GM19463 (cell line): ENCODE results near the gene CHMP1B.
"Not testable (repeated sequence)": the region's sequence is repeated elsewhere in the genome, so short reads cannot be mapped to it uniquely, and the experiment has no call there.

Experiments
- ATAC-seq: cut with Tn5 transposase; IDR thresholded peaks from one replicate; pipeline ENCODE4 v1.9.1; 2021; ENCODE audit warnings: mild to moderate bottlenecking, moderate library complexity; ENCODE audit not compliant: unreplicated experiment

Gene CHMP1B

DNA sequence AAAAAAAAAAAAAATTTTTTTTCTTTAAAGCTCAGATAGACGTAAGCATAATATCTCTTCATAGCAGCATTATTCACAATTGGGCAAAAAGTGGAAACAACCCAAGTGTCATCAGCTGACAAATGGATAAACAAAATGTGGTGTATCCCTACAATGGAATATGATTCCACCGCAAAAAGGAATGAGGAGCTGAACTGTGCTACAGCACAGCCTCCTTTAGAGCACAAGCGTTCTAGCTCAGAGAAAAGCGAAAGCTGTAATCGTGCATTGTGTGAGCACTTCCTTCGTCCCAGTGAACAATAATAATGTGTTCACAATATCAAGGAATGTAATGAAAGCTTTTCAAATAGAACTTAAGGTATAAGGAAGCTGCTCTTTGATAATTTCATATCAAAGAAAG, 11.7 kb upstream of the CHMP1B start:
- no peak for ATAC-seq

DNA sequence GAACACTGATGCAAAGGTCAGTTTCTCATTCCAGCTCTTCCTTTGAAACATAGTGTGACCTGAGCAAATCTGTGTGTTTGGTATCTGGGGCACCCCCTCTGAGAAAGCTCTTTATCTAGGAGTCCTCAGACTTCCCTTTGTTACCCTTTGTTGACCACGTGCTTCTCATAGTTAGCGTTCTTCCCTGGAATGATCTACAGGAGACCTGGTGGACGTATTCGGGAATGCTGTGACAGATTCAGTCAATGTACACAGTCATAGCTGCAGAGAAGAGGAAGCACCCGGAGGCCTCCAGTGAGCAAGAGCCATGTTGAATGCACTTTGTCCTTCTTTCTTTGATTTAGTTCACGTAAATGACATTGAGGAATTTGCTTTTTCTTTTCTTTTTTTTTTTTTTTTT, 10.7 kb upstream of the CHMP1B start:
- no peak for ATAC-seq

DNA sequence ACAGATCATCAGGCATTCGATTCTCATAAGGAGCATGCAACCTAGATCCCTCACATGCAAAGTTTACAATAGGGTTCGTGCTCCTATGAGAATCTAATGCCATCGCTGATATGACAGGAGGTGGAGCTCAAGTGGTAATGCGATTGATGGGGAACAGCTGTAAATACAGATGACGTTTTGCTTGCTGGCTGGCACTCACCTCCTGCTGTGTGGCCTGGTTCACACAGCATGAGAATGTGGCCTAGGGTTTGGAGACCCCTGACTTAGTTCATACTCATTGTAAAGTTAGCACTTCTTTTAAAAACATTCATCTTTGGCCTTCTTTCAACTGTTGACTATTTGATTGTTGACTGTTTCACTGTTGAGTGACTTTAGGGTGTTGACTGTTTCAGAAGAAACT, 8.7 kb upstream of the CHMP1B start:
- ATAC-seq = no peak

DNA sequence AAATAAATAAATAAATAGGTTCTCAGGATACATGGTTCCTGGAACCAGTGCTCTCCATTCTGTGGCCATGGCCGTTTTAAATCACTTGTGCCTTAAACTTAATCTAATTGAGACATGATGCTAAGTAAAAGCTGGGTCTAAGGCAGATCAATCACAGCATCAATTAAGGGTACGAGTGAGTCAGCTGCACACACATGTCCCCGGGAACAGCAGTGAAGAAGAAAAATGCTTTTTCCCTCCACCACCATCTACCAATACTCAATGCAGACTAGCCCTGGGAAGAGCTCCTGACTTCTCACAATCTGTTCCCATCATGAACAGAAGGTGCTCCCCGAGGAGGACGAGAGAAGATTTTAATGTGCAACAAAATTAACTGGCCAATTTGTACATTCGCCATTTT, 6.8 kb upstream of the CHMP1B start:
- no peak for ATAC-seq

DNA sequence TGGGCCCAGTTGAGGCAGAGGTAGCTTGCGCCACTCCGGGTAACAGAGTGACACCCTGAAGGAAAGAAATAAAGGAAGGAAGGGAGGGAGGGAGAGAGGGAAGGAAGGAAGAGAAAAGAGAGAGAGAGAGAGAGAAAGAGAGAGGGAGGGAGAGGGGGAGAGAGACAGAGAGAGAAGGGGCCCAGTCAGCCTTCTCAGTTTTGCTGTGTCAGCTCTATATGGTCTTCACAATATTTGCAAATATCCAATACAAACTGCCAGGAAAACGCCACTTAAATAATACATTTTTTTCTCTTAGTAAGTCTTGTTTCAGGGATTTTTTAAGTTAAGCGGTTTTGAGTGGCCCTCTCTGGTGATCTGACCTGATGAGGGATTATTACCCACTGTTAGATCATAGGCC, 5.6 kb upstream of the CHMP1B start:
- no peak for ATAC-seq

DNA sequence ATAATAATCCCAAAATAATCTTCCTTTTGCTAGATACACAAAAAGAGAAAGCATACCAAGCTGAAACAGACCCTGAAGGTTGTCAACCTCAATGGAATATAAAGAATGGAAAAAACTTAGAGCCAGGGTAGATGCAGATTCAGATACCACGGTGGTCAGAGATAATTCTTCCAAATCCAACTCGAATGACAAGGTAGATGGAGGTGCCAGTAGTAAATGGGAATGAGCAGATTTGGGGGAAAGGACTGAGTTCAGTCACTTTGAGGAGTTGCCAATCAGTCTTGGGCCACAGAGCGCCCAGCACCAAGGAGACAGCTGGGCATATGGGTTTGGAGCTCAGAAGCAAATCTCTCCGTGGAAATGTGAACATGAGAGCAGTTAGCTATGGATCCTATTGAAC, 3.4 kb upstream of the CHMP1B start:
- ATAC-seq = no peak

DNA sequence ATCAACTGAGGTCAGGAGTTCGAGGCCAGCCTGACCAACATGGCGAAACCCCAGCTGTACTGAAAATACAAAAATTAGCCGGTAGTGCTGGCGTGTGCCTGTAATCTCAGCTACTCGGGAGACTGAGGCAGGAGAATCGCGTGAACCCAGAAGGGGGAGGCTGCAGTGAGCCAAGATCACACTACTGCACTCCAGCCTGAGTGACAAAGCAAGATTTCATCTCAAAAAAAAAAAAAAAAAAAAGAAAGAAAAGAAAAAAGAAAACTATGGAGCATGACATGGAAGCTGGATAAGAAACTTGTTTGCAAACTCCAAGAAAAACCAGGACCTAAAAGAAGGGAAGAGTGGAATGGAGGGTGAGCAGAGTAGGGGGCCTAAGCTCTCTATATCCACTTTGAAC, 1.9 kb upstream of the CHMP1B start:
- no peak for ATAC-seq

DNA sequence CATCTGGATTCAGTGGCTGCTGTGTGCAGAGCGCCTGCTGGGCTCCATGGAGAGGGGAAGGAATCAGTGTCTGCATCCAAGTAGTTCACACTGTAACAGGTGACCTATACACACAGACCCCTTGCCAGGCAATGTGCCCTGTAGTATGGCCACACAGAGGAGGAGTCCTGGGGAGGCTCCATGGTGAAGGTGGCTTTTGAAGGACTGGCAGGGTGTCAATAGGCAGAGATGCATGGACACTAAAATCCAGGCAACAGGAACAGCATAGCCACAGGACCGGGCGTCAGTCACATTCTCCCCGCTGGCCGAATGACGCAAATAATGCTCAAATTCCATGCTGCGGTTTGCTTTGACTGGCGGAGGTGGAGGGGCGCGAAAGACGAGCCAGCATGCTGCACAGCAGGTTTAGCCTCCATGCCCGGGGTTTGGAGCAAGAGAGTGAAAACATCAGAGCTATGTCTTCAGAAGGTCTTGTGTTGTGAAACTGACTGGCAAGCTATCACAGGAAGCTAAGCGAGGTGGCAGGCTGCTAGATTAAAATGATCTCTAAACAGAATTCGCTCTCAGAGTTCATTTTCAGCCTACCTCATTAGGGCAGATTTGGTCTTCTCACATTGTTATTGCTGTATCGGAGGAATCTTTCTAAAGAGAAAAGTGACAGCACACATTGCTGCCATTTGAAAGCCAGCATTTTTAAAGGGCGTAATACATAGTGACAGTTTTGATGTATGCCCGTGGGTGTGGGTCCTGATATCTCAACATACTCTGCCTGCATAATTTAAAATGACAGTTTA, 1.2 kb upstream of the CHMP1B start:
- no peak for ATAC-seq

DNA sequence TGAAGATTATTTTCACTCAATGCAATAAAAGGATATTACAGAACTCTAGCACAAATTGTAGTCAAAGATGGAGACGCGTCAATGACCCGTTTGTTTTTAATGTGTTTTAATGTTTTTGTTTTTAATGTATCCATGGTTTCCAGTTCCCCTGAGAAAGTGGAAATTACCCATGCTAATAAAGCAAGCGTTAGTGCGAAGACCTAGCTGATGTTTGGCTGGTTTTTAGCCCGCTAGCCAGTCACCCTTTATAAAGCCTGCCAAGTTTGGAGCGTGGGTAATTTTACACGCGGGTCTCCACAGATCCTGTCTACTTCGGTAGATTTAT, 430 bp upstream of the CHMP1B start:
- peak; percentile 26 for ATAC-seq

DNA sequence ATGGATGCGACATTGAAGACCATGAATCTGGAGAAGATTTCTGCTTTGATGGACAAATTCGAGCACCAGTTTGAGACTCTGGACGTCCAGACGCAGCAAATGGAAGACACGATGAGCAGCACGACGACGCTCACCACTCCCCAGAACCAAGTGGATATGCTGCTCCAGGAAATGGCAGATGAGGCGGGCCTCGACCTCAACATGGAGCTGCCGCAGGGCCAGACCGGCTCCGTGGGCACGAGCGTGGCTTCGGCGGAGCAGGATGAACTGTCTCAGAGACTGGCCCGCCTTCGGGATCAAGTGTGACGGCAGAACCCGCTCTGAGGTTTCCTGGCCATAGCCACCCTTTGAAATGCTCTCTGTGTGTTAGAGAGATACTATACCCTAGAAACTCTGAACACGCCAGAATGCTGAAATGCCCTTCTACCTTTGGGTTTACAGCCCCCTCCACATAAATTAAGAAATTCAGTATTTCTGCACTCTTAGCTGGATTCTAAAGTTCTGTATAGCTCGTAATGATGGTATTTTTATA, 659 bp downstream of the CHMP1B start:
- no peak for ATAC-seq

DNA sequence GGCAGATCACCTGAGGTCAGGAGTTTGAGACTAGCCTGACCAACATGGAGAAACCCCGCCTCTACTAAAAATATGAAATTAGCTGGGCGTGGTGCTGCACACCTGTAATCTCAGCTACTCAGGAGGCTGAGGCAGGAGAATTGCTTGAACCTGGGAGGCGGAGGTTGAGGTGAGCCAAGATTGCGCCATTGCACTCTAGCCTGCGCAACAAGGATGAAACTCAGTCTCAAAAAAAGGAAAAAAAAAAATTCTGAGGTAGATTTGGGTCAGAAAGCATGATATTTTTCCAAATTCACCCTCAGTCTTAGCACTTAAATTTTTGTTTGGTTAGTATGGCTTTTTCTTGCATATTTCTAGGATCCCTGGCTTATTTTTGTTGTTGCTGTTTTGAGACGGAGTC, 3.3 kb downstream of the CHMP1B start:
- not testable (repeated sequence) for ATAC-seq

DNA sequence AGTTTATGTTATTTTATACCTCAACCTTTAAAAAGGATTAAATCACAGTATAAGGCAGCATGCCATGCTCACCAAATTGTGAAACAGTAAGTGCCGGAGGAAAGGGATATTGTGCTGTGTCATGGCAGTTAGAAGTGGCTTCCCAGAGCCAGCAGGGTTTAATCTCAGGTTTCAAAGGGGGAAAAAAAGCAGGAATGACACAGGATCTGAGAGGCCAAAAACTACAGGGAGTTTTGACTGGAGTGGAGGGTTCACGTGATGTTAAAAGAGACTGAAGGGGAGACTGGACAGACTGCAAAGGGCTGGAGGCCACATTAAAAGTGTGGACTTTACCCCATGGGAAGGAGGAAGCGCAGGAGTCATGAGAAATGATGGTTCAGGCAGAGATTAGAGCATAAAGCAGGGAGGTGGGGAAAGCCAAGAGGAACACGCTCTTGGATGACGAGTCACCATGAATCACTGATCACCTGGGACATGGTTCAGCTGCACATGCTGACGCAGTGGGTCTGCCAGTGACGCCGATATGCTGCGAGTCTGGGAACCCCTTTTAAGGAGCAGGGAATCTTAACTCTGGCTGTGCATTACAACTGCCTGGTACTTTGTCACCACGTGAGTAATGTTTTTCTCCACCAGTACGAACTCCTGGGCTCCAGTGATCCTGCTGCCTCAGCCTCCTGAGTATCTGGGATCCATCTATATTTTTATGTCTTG, 6.1 kb downstream of the CHMP1B start:
- ATAC-seq = no peak

DNA sequence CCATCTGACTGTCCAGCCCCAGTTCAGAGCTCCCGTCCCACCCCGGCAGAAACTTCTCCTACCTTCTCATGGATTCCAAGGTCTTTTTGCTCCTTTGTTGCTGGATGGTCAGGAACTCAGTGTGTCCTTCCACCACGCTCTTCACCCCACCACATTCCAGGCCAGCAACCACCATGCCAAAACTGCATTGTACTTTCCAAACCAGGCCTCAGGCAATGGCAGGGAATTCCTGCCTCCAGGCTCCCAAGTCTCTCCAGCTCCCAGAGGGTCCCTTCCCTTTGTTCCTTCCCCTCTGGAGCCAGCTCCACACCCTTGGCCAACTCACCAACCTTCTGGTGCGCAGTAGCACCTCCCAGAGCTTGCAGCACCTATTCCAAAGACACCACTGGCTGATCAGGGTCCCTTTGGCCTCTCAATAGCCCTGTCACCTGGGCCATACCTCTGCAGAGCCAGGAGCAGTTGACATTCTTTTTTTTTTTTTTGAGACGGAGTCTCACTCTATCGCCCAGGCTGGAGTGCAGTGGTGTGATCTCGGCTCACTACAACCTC, 8.1 kb downstream of the CHMP1B start:
- no peak for ATAC-seq

DNA sequence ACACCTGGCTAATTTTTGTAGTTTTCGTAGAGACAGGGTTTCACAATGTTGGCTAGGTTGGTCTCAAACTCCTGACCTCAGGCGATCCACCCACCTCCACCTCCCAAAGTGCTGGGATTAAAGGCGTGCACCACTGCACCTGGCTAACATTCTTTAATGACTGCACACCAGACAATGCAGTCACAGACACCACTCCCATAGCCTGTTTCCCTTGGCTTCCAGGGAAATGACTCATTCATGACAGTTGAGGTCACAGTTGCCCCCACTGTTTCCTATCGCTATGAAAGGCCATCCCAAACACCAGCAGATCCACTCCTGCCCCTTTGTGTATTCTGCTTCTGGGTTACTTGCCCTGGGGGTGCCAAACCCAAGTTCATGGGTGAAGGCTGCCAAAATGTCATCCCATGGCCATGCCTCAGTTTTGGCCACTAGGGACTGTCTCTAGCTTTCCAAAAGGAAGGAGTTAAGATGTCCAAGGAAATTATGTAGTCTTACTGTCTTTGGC, 8.7 kb downstream of the CHMP1B start:
- ATAC-seq = no peak

DNA sequence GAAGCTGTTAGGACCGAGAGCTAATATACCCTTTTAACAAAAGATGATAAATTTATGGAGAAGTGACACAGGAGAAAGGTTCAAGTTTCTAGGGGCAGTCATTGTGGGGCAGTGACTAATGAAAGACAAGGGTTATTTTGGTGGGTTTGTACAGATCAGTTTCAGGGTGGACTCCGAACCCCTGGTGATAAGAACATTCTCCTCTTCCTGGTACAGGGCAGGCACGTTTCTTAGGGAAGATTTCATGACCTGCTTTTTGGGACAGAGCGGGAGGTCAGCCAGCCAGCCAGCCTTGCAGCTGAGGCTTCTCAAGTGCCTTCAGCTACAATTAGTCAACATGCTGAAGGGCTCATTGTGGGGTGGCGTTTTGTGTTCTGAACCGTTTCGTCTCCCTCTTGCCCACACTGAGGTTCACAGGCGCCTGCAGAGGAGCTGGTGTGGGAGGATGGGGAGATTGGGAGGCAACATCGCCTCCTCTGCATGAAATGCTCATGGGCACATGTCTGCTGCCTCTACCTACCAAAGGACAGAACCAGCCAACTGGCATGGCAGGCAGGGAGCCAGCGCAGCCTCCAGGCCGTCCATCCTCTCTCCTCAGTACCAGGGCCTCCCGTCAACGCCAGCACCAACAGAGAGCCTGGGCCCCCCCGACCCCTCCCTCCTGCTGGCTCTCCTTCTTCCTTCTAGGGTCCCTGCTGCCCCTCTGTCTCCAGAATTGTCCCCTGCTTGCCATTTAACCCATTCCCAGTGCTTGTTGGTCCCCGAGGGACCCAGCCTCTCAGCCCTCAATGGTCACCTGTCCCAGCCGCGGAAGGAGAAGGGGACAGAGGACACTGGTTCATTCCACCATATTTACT, 9.6 kb downstream of the CHMP1B start:
- ATAC-seq = no peak

DNA sequence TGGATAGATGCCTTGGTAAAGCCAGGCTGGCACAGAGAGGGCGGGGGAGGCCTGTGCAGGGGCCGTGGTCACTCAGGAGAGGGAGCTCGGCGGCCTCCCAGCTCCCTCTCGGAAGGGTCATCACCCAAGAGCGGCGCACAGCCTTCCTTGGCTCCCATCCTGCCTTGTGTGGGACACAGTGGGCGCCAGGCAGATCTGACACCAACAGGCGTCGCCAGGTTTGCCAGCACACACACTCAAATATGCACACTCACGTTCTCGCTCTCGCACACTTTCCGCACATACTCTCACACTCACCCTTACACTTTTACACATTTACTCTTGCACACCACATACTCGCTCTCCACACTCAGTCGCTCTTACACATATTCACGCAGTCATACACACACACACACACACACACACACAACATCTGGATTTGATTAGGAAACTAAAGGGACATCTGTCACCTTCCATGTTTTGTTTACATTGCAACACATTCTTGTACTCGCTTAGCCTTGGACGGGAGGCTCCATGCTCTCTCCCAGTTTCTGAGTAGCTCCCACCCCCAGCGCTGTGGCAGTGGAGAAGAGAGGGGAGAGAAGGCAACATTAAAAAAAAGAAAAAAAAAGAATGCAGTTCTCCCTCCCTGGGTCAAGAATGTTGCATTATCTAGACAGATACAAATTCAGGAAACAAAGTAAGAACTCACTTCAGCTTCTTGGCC, 10.5 kb downstream of the CHMP1B start:
- ATAC-seq = no peak

DNA sequence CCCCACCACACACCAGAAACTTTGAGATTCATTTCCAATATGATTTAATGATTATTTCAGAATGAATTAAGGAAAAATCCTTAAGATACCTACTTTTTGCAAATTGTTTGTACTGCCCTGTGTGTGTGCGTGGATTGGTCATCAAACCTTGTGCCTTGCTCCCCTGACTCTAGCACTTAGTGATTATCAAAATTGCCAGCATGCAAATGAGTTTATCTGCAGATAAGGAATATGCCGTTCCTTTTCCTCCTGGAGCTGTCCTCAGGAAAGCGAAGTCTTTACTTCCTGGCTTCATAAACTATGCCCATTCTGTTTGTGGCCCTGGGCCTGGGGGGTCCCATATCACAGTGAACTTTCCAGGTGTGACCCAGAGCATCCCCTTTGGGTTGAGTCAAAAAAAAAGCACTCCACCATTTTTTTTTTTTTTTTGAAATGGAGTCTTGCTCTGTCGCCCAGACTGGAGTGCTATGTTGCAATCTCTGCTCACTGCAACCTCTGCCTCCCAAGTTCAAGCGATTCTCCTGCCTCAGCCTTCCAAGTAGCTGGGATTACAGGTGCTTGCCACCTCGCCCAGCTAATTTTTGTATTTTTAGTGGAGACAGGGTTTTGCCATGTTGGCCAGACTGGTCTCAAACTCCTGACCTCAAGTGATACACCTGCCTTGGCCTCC, 11.4 kb downstream of the CHMP1B start:
- ATAC-seq = no peak

DNA sequence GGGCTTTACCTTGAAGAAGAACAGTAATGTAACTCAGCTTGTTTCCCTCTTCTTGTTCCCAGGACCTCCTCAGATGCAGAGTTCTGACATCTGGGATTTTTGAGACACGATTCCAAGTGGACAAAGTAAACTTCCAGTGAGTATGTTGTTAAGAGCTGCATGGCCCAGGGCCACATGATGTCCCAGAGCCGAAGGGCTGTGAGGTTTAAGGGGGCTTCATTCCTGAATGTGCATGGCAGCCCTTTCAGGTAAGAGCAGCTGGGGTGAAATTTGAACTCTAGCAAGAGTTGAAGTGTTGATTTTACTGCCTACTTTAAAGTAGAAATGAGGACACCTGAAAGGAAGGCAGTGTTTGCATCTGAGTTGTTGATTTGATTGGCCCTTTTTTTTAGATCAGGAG, 13.3 kb downstream of the CHMP1B start:
- no peak for ATAC-seq

DNA sequence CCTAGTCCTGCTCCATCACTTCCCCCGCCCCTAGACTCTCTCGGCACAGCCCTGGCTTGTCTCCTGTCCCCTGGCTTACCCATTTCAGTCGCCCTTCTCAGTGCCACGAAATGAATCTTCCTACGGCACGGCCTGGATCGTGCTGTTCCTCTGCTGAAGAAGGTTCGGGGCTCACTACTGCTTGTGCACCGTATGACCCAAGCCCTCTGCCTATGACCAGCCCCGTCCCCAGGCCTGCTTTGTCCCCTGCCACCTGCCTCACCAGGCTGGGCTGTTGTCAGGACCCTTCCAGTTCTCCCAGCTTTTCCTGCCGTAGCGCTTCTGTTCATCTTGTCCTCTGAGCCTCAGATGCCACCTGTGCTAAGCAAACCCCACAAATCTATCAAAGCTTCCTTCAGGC, 13.9 kb downstream of the CHMP1B start:
- no peak for ATAC-seq

DNA sequence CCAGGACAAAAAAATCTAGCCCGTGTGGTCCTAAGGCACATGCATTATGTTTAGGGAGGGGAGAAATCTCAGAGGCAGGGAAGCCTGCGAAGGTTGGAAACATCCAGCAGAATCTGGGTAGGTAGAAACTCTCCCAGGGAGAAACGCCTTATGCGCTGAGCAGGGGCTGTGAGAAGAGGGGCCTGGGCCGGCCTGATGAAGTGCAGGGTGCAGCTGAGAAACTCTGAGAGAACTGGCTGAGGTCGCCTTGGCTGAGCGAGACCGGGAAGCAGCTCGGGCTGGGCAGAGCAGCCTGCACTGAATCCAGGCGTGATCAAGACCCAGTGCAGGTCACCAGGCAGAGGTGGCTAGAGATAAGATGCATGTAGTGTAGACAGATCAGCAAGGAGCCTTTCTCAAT, 15.1 kb downstream of the CHMP1B start:
- ATAC-seq = no peak
